Lung (tissue), 12 donors: ENCODE data around the gene ELOVL5. TPM values are rescaled to one million over a fixed set of nuclear protein-coding genes. Genes with fewer than 3 reads are reported as not detected.
A peak's percentile ranks its signal among the peaks of the same experiment; 100 is the strongest.

Source experiments
- ATAC-seq: fragments of 200-7000 bp; cut with Tn5 transposase; one replicate; pipeline ENCODE4 v1.9.1; 2020; ENCODE audit warnings: moderate number of reproducible peaks; ENCODE audit not compliant: insufficient read depth, low FRiP score
- DNase-seq, 3 donors: peaks; one replicate each; pipeline ENCODE4 v3.0.0-alpha.2; 2013 to 2017
- H3K27ac ChIP-seq, 2 donors: one replicate each; pipeline ENCODE4 v1.5.1; 2013; ENCODE audit warnings: mild to moderate bottlenecking in 2 of 2, moderate library complexity in 2 of 2, control low read depth in 1 of 2, inconsistent platforms in 1 of 2, low read depth in 1 of 2, low read length in 1 of 2
- H3K27me3 ChIP-seq, 3 donors: one replicate each; pipeline ENCODE4 v1.5.1; 2013; ENCODE audit warnings: low read length in 2 of 3; ENCODE audit not compliant: control insufficient read depth in 3 of 3, insufficient read depth in 3 of 3
- H3K36me3 ChIP-seq, 4 donors: one replicate each; pipeline ENCODE4 v1.5.1; 2013; ENCODE audit warnings: low read length in 4 of 4, mild to moderate bottlenecking in 1 of 4, moderate library complexity in 1 of 4; ENCODE audit not compliant: control insufficient read depth in 4 of 4, insufficient read depth in 4 of 4
- H3K4me1 ChIP-seq, 5 donors: one replicate each; pipeline ENCODE4 v1.5.1; 2013; ENCODE audit warnings: low read length in 5 of 5, mild to moderate bottlenecking in 2 of 5, moderate library complexity in 1 of 5; ENCODE audit not compliant: control insufficient read depth in 5 of 5, insufficient read depth in 5 of 5
- H3K4me3 ChIP-seq: one replicate; pipeline ENCODE4 v1.5.1; 2013; ENCODE audit warnings: mild to moderate bottlenecking, control low read depth, moderate library complexity
- H3K9ac ChIP-seq, 2 donors: one replicate each; pipeline ENCODE4 v1.5.1; 2013; ENCODE audit warnings: low read length in 2 of 2, control low read depth in 1 of 2; ENCODE audit not compliant: insufficient read depth in 1 of 2
- H3K9me3 ChIP-seq, 4 donors: one replicate each; pipeline ENCODE4 v1.5.1; 2013; ENCODE audit warnings: low read length in 3 of 4, mild to moderate bottlenecking in 1 of 4, moderate library complexity in 1 of 4; ENCODE audit not compliant: control insufficient read depth in 4 of 4, insufficient read depth in 3 of 4
- CTCF ChIP-seq: IDR thresholded peaks from 2 replicates; pipeline ENCODE4 v1.5.1; 2012; ENCODE audit warnings: mild to moderate bottlenecking; ENCODE audit errors: control extremely low read depth, extremely low read depth
- WGBS, 2 donors: extraction: QIAGEN DNeasy Blood & Tissue Kit; methylation state at CpG; one replicate each; pipeline ENCODE4 v1.1.7; 2013; 5-methylcytosine and 5-hydroxymethylcytosine counted together
- polyA plus RNA-seq, 2 donors: library from polyadenylated mRNA; stranded (reverse); fragments of 200-250 nt; gene quantifications; one replicate each; pipeline ENCODE4 v1.2.1, GENCODE V29; 2013
- total RNA-seq, 2 donors: library from RNA; depleted of rRNA in 1 of 2; stranded (reverse); fragments of >200 nt in 1 of 2; gene quantifications; one replicate each; pipeline ENCODE4 v1.2.1, GENCODE V29; 2014 to 2021
- donor health status: control.
- donor health status: control.
- donor health status: Bipolar disorder and iron deficiency.
- donor health status: healthy.
- donor health status: DM: yes; HTN: yes; CAD: no.

The ELOVL5 gene
- total and polyA plus RNA-seq, 4 donors, result 37.7 to 95.6 (median 89.9) TPM

- ATAC-seq, result no peak
Observed at GRCh38 chr6:53330137-53330536, 18.6 kb downstream of the ELOVL5 start.

GRCh38 chr6:53328375-53328774 is 20.4 kb downstream of the ELOVL5 start:
- ATAC-seq (no peak), DNase-seq (no peak)
- Histone ChIP-seq H3K27ac (no peak overlapping the region), H3K36me3 (peaks cover 0 to 3% (median 0%) of the 10 kb centered on the region in 4 donors), H3K4me3 (no peak overlapping the region), H3K9ac (no peak overlapping the region), H3K4me1 (peaks cover 0 to 22% (median 0%) of the 10 kb centered on the region in 5 donors), H3K27me3 (no peaks in the 10 kb centered on the region), H3K9me3 (no peaks in the 10 kb centered on the region)
- no peak for TF ChIP-seq CTCF

More at GRCh38 chr6:53330137-53330536, 18.6 kb downstream of the ELOVL5 start:
- Histone ChIP-seq H3K27me3 (no peaks in the 10 kb centered on the region), H3K9ac (no peak overlapping the region), H3K36me3 (peaks cover 0 to 3% (median 0%) of the 10 kb centered on the region in 4 donors), H3K9me3 (no peaks in the 10 kb centered on the region), H3K4me3 (no peak overlapping the region), H3K27ac (no peak overlapping the region), H3K4me1 (peaks cover 0 to 28% (median 0%) of the 10 kb centered on the region in 5 donors)
- WGBS, 2 donors, result 86 to 93% methylated on average over 1 of the region's 1 CpG
- DNase-seq, result no peak
- no peak for TF ChIP-seq CTCF

GRCh38 chr6:53327017-53327395 is 21.7 kb downstream of the ELOVL5 start:
- Histone ChIP-seq H3K9ac (no peak overlapping the region), H3K27ac (peak overlapping the region; percentile 39 to 67), H3K4me3 (no peak overlapping the region), H3K9me3 (no peaks in the 10 kb centered on the region), H3K4me1 (peaks cover 0 to 32% (median 8%) of the 10 kb centered on the region in 5 donors), H3K27me3 (no peaks in the 10 kb centered on the region), H3K36me3 (peaks cover 0 to 1% (median 0%) of the 10 kb centered on the region in 4 donors)
- TF ChIP-seq CTCF, result no peak
- ATAC-seq, result no peak
- DNase-seq, result no peak

- ATAC-seq (peak; percentile 44), DNase-seq (no peak)
- no peak for TF ChIP-seq CTCF
- Histone ChIP-seq H3K4me1 (peaks cover 0 to 33% (median 8%) of the 10 kb centered on the region in 5 donors), H3K4me3 (no peak overlapping the region), H3K9ac (no peak overlapping the region), H3K27ac (peak overlapping the region; percentile 39 to 67), H3K27me3 (no peaks in the 10 kb centered on the region), H3K9me3 (no peaks in the 10 kb centered on the region), H3K36me3 (no peaks in the 10 kb centered on the region)
- WGBS, 2 donors, result 58 to 67% methylated on average over 11 of the region's 11 CpGs
Observed at GRCh38 chr6:53326372-53327016, 22.3 kb downstream of the ELOVL5 start.
